NCI-H345 treated with DMSO at 0.1 percent for 48 hours (cell line): ENCODE measurements around the gene BABAM1.

Experiments
- DNase-seq: peaks from one replicate; lab custom pipeline; 2025; ENCODE audit not compliant: unreplicated experiment; lab: John Stamatoyannopoulos, UW

BABAM1 gene

DNA sequence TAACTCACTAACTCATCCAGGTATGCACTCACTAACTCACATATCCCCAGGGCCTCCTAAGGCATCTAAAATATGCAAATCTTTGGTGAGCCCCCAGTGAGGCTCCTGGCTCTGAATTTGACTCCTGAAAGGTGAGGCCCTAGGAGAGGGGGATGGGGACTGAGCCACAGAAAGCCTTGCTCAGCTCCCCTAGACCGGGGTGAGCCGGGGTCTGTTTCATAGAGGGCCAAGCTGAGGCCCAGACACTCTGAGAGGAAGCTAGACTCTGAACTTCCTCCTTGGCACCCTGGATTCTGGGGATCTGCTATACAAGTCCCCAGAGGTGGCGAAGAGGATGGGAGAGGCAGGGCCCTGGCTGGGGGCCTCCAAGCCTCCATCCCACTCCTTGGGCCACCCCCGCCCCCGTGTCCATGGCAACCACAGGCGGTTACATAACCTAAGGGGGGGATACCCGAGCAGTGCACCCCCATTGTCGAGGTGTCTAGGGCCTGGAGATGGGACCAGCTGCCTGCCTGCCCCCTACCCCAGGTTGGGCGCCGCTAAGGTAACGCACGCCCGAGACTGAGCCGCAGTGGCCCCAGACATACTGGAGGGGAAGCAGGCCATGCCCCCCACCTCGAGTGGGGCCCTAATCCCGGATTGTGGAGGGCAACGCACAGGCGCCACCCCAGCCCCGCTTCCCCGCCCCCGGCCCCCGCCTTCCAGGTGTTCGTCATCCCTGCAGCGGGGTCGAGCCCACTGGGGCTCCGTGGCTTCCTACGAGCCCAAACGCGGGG is 35.3 kb downstream of the BABAM1 start:
- no peak for DNase-seq

DNA sequence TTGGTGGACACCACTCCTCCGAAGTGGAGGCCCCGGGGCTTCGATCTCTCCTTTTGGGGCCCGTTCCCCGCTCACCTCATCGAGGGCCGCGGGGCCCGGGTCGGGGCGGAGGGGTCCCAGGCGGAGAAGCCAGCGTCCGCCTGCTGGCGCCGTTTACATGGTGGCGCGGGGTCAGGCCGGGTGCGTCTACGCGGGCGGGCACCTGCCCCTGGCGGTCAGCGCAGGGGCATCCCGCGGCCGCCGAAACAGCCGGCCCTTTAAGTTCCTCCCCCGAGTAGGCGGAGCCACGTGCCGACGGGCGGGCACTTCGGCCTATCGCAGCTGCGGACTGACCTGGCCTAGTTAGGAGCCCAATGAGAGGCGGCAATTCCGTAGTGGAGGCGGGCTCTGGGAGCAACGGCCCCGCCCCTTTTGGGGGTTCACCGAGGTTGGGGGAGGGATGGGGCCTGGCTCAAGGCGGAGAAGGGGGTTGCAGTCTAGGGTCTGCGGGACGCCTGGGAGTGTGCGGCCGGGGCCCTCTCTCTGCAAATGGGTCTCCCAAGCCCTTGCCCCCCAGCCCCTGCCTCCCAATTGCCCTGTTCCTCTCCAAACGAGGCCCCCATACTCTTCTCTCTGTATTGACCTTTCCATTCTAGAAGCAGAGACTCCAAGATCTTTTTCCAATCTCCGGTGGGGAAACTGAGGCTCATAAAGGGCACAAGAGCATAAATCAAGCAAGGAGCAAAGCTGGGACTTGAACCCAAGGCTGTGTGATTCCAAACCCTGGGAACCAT is 36.1 kb downstream of the BABAM1 start, which contains the start of gene ABHD8:
Gene ABHD8 (minus strand): TSS at position 259 of the 773 bp plus-strand sequence. CDS start 1,809 bp downstream, outside the sequence.
- peak; percentile 83 for DNase-seq

DNA sequence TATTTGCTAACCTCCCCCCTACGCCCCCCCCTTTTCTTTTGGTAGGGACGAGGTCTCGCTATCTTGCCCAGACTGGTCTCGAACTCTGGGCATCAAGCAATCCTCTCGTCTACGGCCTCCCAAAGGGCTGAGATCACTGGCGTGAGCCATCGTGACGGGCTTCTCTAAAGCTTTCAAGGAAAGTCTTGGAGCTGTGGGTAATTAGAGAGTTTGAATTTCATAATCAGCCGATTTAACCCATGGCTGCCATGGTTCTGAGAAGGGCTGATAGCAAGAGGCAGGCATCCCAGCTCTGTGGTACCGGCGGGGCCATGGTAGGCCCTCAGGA is 36.7 kb downstream of the BABAM1 start:
- no peak for DNase-seq

DNA sequence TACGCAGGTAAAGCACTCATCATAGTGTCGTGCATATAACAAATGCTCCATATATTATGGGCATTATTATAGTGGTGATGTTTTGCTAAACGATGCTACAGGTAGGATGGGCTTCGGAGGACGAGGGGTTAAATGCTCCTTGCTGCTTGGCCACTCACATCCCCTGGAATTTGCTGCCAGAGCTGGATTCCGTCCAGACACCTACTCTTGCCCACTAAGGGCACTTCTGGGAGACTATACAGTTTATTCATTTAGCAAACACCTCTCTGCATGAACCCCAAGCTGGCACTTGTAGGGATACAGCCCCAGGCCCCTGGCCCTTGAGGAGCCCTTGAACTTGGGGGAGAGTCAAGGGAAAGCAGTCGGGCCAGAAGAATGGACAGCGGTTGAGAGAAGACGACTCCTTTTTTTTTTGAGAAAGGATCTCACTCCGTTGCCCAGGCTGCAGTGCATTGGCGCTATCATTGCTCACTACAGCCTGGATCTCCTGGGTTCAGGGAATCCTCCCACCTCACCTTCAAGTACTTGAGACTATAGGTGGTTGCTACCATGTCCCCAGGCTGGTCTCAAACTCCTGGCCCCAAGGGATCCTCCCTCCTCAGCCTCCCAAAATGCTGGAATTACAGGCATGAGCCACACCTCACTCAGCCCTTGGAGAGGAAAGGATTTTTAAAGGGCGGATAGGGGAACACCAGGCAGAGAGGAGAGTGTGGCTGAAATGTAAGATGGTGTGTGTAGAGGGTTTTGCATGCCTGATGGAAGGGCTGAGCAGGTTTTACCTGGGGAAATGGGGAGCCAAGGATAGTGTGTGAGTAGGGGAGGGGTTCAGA is 37.4 kb downstream of the BABAM1 start:
- DNase-seq, result no peak

DNA sequence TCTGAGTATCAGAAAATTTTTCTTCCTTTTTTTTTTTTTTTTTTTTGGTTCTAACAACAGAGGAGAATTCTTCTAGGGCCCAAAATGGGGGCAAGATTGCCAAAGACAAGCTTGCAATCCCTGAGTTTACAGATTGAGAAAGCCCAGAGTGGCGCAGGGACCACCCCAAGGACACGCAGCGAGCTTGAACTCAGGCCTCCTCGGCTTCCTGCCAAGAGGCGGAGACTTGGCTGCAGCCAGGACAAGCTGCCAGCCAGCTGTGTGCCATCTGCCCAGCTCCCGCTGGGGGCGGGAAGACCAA is 37.9 kb downstream of the BABAM1 start:
- DNase-seq, result no peak

DNA sequence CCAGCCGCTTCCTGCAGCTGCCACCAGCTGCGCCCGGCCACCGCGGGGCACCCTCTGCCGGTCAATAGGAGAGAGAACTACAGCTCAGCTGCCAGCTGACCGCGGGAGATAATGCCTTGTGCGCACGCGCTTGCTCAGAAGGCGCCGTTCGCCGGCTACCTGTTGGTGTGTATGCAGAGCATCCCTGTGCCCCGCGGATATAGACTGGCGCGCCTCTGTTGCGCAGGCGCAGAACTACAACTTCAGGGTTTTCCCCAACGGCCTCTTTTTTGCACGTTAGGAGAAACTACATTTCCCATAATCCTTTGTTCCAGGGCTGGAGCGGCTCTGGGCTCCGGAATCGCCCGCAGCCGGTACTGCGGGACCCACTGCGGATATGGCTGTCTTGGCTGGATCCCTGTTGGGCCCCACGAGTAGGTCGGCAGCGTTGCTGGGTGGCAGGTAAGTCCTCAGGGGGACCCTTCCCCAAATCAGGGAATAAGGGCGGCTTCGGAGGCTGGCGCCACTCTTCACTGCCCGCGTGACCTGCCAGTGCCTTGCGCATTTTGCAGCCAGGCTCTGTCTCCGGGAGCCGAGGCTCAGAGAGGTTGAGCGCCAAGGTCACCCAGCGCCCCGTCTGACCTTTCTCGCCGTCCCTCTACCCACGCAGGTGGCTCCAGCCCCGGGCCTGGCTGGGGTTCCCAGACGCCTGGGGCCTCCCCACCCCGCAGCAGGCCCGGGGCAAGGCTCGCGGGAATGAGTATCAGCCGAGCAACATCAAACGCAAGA is 38.5 kb downstream of the BABAM1 start, which contains the start of gene MRPL34:
Gene MRPL34 (plus strand): TSS at position 356 of the 768 bp plus-strand sequence. CDS start 21 bp downstream, at position 377.
- peak; percentile 96 for DNase-seq

DNA sequence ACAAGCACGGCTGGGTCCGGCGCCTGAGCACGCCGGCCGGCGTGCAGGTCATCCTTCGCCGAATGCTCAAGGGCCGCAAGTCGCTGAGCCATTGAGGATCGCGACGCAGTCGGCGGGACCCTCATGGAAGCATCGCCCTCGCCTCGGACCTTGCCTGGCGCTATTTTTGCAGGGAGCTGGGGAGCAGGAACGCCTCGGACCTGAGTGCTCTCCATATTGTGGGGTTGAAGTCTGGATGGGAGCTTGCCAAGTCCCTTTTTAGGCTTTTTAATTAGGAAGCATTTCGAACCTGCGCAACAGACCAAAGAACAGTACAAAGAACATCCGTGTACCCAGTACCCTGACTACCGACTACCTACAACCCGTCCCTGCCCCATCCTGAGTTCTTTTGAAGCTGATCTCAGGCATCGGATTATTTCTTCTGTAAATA is 39.1 kb downstream of the BABAM1 start:
- DNase-seq, result no peak

DNA sequence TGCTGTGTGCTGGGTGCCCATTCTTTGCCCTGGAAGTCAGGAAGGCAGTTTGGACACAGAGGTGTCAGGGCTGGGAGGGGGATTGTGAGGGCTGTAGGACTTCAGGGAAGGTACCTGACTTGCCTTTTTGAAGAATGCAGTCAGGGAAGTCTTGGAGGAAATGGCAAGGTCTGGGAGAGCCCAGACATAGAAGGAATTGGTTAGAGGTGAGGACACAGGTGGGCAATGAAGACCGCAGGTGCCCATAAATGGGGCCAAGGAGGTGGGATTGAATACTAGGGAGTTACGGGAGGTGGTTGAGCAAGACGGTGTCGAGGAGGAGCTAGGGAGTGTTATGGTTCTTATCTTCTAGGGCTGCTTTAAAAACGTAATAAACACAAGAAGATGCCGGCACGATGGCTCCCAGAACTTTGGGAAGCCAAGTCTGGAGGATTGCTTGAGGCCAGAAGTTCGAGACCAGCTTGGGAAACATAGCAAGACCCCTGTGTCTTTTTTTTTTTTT is 40.7 kb downstream of the BABAM1 start:
- DNase-seq, result no peak

DNA sequence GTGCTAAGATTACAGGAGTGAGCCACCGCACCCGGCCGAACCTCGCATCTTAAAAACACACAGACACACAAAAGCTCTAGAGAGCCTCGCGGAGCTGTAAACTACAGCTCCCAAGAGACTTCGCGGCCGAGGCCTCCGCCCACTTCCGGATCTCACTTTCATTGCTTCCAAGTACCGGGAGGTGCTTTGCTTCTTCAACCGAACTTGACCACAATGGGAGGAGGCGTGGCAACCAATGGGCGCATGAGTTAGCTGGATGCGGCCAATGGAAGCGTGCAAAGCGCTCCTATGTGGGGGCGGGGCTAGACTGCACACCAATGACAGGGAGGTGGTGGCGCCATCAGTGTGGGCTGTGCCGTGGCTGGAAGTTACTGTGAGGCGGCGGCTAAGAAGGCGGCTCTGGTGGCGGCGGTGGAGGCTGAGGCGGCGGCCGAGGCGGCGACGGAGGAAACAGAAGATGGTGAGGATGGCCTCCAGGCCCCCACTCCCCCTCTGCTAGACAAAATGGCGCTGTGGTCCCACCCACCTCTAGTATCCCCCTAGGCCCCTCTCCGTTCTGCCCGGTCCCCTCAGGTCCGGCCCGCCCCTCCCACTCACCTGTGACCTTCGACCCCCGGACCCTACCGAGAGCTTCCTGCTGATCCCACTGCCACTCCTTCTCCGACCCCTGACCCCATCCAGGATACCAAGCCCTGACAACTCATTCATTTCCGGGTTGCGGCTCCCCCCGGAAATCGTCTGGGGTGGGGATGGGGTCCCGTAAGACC is 42.1 kb downstream of the BABAM1 start, which contains the start of gene DDA1:
Gene DDA1 (plus strand): TSS at position 366 of the 767 bp plus-strand sequence. CDS start 92 bp downstream, at position 458.
- DNase-seq, result peak; percentile 93

DNA sequence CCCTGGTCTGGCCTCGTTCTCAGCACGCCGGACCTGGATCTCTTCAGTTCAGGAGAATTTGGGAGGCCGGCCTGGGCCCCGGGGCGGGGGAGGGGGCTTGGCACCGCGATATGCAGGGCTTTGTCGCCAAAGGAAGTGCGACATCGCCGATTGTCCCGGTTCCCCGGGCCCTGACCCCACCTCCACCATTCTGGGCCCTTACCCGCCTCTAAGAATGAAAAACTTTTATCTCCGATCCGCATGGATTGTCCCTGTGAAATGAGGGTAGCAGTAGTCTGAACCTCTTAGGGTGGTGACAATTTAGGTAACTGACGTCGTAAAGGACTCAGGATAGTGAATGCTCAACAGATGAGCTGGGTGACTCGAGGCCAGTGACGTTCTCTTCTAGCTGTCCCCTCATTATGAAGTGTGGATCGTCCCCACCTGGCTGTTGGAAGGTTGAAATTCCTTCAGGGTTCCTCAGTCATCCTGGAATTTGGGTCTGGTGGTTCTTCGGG is 42.8 kb downstream of the BABAM1 start:
- DNase-seq, result no peak

DNA sequence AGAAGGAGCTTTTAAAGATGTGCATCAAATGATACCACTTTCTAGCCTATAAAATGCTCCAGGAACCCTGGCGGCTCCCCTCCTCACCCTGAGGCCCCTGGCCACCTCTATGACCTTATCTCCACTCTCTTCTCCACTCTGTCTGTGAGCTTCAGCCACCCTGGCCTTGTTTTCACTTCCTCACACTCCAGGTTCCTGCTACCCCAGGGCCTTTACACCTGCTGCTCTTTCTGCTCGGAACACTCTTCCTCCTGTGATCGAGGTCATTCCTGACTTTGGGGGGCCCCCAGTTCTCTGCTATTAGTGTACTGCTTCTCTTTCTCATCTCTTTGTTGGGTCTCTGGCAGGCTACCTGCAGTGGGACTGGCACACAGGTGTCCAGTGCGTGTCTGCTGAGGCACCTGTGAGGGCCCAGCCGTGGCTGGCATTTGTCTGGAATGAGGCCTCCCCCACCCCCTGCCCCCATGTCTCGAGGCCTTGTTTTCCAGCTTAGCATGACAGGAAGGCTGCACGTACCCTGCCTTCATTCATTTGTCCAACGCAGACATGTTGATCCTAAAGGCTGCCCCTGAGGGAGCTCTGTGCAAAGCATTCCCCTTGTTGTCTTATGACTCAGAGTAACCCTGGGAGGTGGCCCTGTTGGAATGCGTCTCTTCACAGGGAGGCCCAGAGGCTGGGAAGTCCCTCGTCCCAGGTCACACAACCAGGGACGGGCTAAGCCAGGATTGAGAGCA is 44.4 kb downstream of the BABAM1 start:
- no peak for DNase-seq

DNA sequence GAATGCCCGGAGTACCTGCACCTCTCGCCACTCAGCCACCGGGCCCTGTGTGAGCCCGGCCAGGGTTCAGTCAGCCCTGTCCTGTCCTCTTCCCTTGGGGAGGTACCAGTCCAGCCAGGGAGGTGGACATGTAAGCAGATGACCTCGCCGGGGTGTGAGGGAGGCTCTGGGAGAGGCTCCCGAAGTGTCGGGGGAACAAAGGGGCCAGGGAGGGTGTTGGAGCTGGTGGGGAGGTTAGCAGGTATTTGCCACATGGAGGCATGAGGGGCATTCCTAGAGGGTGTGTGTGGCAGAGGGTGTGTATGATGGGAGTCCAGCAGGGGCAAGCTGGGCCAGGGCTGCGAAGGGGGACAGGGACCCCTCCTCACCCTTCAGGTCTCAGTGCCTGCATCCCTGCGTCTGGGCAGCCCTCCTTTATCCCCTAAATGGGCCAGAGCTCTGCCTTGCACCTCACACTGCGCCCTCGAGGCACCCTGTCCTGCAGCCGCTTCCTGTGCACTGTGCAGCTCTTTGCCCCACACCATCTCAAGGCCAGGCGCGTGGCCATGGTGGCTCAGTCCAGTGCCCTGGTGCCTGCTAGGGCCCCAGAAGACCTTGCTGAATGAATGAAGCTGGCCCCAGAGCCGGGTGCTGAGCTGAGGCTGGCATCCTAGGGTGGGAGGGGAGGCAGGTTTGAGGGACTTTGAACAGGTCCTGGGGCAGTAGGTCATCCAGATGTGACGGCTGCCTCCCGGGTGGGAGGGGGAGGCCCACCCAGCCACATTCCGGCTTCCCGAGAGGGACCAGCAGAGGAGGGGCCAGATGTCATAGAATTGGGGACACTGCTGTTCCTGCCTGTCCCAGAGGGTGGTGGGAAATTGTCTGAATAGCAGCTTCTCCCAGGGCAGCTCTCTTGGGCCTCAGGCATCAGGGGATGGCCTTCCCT is 45.2 kb downstream of the BABAM1 start:
- DNase-seq, result no peak

DNA sequence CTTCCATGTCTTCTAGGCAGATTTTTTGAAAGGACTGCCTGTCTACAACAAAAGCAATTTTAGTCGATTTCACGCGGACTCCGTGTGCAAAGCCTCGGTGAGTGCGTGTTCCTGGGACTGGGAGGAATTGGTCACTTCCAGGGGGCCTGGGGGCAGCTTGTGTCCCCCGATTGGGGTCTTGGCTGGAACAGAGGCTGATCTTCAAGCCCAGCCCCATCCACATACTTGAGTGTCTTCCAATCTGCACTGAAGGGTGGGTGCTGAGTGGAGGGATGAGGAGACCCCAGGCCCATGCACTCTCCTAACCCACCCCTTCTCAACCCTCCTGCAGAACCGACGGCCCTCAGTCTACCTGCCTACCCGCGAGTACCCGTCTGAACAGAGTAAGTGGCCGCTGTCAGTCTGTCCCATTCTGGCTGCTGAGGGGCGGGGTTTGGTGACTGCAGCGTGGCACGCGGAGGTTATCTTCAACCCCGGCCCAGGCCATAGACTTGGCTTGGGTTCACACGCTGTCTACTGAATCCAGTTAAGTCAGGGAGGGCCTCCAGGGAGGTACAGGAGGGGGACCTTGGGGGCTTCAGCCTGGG is 46.9 kb downstream of the BABAM1 start:
- no peak for DNase-seq

DNA sequence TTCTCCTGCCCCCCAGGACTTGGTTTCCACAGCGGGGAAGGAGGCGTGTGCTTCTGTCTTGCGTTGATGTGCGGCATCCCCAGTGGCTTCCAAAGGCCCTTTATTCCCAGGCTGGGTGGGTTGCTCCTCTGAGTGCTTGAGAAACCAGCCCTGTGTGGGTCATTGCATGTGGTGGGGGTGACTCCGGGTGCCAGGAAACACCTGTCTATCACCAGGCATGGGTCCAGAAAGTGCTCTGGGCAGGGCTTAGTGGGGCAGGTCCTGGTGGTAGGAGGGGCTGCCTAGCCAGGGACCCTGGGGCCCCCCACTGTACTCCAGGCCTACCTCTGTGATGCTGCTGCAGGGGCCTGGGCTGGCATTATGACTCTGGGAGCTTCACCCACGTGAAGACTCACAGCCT is 51.7 kb downstream of the BABAM1 start:
- DNase-seq, result no peak

DNA sequence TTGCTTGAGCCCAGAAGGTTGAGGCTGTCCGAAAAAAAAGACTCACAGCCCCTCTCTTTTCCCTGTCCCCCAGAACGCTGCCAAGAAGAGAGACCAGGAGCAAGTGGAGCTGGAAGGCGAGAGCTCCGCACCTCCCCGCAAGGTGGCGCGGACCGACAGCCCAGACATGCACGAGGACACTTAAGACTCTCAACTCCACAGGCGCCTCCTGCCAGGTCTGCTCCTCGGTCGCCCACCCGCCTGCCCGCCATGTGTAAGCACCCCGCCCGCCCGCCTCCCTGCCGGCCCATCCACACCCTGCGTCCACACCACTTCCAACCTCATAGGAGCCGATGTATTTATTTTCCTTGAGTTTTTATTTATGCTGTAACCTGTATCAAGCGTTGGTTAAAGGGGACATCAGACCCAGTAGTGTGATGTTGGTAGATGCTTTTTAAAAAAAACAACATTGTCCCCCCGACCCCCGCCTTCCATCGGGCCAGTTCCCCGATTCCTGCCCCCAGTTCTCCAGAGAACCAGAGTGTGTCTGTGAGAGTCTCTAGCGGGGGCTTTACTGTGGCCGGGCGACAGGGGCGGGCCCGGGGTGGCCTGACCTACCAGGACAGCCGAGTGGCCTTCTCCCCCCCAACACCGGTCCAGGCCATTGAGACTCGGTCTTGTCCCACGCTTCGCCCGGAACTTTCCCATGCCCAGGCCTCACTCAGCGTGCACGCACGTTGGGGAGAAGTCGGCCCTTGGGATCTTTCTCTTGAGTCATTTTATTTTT is 52.4 kb downstream of the BABAM1 start:
- no peak for DNase-seq

DNA sequence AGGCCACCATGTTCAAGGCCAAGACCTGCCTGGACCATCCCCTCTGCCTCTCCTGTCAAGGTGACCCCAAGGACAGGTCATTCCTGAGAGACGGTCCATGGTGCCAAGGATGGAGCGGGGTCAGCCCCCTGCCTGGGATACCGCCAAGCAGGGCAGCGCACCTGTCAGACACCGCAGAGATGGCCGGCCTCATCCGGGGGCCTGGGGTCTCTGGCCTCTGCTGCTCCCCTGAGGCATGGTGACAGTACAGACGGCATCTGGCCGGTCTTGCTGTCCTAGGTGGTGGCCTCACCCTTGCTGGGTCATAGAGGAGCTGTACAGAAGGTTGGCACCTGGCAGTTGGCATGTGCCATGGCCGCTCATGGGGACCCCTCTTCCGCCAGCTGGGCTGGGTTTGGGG is 53.2 kb downstream of the BABAM1 start:
- DNase-seq, result no peak
